ENCODE data around the gene SAMD14.

The SAMD14 gene

DNA sequence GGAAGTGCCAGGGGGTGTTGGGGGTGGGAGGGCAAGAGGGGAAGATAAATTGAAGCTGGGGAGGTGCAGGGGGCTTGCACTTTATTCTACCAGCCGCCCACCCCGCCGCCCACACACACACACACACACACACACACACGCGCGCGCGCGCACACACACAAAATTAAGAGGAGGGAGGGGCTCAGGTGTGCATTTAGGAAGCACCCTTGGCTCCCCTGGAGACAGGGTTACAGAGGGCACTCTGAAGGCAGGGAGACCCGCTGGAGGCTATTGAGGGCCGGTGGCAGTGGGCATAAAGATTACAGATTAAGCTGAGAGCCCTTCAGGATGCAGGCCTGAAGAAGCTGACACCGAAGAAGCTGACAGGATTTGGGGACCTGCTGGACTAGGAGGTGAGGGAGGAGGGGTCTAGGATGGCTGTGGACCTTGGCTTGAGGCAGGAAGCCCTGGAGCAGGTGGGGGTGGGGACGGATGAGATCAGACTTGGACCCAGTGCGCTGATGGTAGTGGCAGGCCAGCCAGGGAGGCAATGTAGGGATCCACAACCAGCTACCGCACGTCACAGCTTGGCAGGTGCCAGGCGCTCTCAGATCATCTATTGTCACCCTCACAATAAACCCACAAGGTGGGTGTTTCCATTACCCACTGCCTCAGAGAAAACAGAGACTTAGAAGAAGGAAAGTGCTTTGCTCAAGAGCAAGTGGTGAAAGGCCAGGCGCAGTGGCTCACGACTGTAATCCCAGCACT lies 772 bp upstream of the SAMD14 start:
- DNase-seq = no peak

GRCh38 chr17:50129353-50129727 lies 620 bp downstream of the SAMD14 start:
- no peak for DNase-seq

DNA sequence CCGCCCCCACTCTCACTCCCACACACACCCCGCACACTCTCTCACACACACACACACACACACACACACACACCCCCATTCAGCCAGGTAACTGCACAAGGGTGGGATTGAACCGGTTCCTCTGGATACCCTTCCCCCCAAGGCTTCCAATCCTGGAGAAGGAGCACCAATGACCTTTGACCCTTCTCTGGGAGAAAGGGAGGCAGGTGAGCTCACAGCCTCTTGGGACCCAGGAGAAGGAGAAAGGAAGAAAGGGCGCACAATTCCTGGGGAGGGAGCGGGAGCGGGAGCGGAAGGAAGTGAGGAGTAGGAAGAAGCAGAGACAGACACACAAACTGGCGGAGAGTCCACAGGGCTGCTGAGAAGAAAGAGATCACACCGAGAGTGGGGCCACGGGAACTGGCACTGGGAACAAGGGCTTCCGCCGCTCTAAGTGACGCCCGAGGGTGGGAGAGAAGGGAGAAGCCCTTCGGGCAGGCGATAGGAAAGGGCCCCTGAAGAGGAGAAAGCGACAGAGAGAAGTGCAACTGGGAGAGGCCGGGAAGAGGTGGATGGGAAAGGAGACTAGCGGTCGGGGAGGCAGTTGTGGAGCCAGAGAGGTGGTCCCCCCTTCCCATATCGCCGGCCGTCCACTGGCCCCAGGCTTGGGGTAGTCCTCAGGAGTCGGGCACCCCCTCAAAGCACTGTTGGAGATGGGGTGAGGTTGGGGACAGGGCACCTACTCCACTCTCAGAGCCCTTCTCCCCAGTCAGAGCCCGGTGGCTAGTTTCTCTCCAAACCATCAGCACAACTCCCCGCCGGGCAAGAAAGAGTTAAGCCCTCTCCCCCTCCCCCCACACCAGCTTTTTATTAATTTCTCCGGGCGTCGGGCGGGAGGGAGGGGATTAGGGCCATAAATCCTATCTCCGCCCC lies 1.3 kb downstream of the SAMD14 start:
- DNase-seq = no peak

DNA sequence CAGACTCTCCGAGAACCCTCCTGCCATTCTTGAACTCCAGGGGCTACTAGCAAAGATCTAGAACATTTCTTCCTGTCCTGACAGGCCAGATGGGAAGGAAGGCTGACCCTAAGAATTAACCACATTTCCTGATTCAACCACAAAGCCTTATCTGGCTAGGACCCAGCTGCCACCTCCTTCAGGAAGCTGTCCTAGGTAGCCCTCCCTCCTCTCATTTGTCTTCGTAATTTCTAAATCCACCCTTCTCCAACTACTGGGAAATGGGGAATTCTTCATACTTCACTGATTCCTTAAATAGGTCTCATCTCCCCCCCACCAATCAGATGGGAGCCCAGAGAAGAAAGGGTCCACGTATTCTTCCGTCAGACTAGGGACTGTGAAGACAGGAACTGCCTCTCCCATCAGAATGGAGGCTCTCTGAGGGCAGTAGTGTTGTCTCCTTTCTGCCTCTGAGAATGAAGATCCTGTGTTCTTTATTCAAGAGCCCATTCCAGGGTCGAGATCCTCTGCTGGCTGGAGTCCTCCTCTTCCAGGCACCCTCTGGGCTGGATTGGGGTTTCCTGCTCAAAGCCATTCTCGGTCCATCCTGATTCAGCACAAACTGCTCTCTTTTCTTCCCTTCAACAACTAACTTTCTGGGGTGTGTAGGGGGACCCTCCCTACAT lies 2.1 kb downstream of the SAMD14 start:
- DNase-seq = no peak

DNA sequence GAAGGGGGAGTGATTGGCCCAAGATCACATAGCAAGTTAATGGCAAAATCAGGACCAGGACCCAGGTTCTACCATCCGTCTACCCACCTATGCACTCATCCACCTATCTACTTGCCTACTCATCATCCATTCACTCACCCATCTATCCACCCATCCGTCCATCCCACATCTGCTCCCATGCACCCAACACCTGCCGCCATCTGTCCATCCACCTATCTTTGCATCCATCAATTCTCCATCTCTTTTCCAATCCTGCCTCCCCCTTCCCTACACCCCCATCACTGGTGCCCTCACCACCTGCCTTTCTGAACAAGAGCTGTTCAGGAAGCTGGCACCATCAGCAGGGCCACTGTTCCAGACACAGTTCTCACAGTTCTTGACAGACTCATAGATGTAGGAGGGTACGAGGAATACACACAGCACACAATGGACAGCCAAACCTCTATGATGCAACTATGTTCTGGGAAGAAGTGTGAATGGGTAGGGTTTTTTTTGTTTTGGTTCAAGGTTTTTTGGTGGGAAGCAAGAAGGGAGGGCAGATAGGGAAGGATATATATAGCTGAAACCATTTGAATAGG lies 4.5 kb downstream of the SAMD14 start:
- no peak for DNase-seq

- no peak for DNase-seq
Observed at GRCh38 chr17:50123649-50124349, 6.2 kb downstream of the SAMD14 start.

- no peak for DNase-seq
Observed at GRCh38 chr17:50122945-50123344, 7.0 kb downstream of the SAMD14 start.

GRCh38 chr17:50120475-50121253 lies 9.3 kb downstream of the SAMD14 start:
- no peak for DNase-seq

GRCh38 chr17:50118828-50119218 lies 11.1 kb downstream of the SAMD14 start:
- no peak for DNase-seq

DNA sequence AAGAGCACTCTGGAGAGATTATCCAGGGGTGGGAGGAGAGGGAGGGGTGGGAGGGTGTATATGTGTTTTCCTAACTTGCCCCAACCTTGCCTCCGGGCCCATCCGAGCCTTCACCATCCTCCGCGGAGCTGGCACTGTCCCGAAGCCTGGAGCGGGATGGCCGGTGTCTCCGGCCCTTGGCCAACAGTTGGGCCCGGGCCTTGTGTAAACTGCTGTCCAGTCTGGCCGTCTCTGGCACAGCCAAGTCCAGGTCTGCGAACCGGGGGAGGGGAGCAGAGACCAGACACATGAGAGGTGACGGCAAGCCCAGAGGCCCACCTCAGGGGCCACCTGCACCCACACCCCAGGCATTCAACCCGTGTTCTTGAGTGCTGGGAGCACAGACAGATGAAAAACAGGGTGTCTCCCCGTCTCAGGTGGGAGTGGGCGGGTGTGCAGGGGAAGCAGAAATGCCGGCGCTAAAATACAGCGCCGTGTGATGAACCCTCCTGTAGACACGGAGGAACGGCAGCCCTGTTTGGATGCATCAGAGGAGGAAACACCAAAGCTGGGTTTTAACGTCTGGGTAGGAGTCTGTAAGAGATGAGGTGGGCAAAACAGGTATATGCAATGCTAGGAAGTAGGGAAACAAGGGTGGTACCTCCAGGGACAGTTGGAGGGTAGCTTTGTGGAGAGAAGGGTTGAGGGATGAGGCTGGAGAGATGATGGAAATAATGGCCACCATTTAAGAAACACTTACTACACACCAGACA lies 11.7 kb downstream of the SAMD14 start:
- DNase-seq = no peak

GRCh38 chr17:50117202-50118051 lies 12.5 kb downstream of the SAMD14 start:
- DNase-seq = peak; percentile 40

DNA sequence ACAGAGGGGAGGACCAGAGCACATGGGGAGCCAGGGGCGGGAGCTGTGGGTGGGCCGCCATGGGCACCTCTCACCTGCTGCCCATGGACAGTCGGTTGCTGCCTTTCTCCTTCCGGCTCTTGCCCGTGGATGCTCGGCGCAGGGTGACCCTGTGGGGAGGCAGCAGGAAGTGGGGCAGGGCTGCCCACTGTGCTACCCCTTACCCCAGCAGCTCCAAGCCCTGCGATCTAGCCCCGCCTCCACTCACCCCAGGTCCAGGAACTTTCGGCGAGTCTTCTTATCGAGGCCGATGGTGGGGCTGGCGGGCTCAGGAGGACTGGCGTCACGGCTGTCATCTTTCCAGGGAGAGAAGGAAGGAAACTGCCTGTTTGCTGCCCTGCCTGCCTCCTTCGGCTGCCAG lies 14.2 kb downstream of the SAMD14 start:
- DNase-seq = no peak

- peak; percentile 39 for DNase-seq
Observed at GRCh38 chr17:50114849-50115357, 15.1 kb downstream of the SAMD14 start.

DNA sequence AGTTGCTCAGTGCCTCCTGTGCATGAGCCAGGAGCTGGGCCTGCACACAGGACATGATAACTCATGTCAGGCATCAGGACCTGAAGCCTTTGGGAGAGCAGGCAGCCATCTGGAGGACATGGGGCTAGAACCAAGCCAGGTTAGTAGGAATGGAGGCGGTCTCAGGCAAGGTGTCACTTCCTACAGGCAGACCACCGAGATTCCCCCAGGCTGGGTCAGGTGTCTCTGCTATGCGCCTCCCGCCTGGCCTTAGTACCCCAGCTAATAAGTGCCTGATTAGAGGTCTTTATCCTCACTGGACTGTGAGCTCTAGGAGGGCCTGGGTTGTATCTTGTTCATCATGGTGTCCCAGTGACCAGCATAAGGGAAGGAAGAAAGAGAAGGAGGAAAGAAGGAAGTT lies 15.6 kb downstream of the SAMD14 start:
- DNase-seq = no peak

GRCh38 chr17:50113624-50114320 lies 16.2 kb downstream of the SAMD14 start:
- DNase-seq = no peak

DNA sequence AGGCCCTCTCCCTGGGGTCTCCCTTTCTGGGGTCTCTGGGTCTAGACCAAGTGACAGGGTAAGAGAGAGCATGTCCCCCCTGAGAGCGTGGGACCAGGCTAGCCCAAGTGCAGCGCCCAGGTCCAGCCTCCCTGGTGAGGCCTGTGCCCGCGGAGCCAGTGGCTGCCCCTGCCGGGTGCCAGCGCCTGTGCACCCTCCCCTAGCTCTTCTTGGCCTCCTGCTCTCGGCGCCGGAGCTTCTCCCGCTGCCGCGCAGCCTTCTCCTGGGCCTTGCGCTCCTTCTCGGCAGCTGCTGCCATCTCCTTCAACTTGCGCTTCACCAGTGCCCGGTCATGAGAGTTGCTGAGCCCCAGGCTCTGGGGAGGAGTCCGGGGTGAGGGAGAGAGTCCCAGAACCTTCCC lies 17.3 kb downstream of the SAMD14 start:
- DNase-seq = no peak

DNA sequence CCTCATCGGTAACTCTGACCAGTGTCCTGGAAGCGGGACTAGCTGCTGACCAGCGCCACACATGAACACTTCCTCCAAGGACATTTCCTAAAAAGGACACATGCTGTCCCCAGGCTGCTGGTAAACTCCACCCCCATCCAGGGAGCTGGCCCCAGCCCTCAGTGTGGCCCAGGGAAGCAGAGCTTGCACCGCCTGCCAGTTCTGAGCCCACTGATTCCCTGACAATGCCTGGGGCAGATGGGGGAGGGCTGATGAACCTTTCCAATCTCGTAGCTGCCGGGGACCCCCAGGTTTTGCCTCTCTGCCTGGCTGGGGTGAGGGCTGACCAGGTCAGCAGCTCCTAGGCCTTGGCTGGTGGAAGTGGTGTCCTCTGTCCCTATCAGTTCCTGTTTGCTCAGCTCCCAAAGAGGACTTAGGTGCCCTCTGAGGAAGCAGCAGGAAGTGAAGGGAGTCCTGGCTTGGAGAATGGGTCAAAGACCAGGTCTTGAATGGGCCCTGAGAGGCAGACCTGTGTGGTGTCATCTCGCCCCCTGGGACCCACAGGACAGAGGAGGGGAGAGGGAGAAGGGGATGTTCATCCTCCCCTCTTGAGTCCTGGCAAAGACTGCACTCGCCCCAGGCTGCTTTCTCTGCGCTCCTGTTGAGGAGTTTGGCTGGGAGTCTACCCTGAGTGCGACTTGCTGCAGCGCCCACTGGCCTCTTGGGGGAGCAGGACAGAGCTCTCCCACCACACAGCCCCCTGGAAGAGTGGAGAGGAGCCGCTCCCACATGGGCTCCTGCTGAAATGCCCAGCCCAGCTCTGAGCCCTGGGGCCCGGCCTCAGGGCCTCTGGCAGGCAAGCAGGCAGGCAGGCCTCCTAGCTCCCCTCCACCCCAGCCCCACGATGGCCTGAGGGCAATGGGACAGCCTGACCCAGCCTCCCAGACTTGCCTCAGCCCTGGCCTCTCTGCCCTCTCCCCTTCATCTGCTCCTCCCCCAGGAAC lies 18.0 kb downstream of the SAMD14 start:
- no peak for DNase-seq

Measured in NCI-H526 treated with DMSO at 0.1 percent for 48 hours (cell line).